Lung (tissue), 12 donors: ENCODE data around the gene CSRP2. TPM values are rescaled to one million over a fixed set of nuclear protein-coding genes. Genes with fewer than 3 reads are reported as not detected.

Experiments used
- ATAC-seq: fragments of 200-7000 bp; cut with Tn5 transposase; one replicate; pipeline ENCODE4 v1.9.1; 2020; ENCODE audit warnings: moderate number of reproducible peaks; ENCODE audit not compliant: insufficient read depth, low FRiP score
- DNase-seq, 3 donors: peaks; one replicate each; pipeline ENCODE4 v3.0.0-alpha.2; 2013 to 2017
- H3K27ac ChIP-seq, 2 donors: one replicate each; pipeline ENCODE4 v1.5.1; 2013; ENCODE audit warnings: mild to moderate bottlenecking in 2 of 2, moderate library complexity in 2 of 2, control low read depth in 1 of 2, inconsistent platforms in 1 of 2, low read depth in 1 of 2, low read length in 1 of 2
- H3K27me3 ChIP-seq, 3 donors: one replicate each; pipeline ENCODE4 v1.5.1; 2013; ENCODE audit warnings: low read length in 2 of 3; ENCODE audit not compliant: control insufficient read depth in 3 of 3, insufficient read depth in 3 of 3
- H3K36me3 ChIP-seq, 4 donors: one replicate each; pipeline ENCODE4 v1.5.1; 2013; ENCODE audit warnings: low read length in 4 of 4, mild to moderate bottlenecking in 1 of 4, moderate library complexity in 1 of 4; ENCODE audit not compliant: control insufficient read depth in 4 of 4, insufficient read depth in 4 of 4
- H3K4me1 ChIP-seq, 5 donors: one replicate each; pipeline ENCODE4 v1.5.1; 2013; ENCODE audit warnings: low read length in 5 of 5, mild to moderate bottlenecking in 2 of 5, moderate library complexity in 1 of 5; ENCODE audit not compliant: control insufficient read depth in 5 of 5, insufficient read depth in 5 of 5
- H3K4me3 ChIP-seq: one replicate; pipeline ENCODE4 v1.5.1; 2013; ENCODE audit warnings: mild to moderate bottlenecking, control low read depth, moderate library complexity
- H3K9ac ChIP-seq, 2 donors: one replicate each; pipeline ENCODE4 v1.5.1; 2013; ENCODE audit warnings: low read length in 2 of 2, control low read depth in 1 of 2; ENCODE audit not compliant: insufficient read depth in 1 of 2
- H3K9me3 ChIP-seq, 4 donors: one replicate each; pipeline ENCODE4 v1.5.1; 2013; ENCODE audit warnings: low read length in 3 of 4, mild to moderate bottlenecking in 1 of 4, moderate library complexity in 1 of 4; ENCODE audit not compliant: control insufficient read depth in 4 of 4, insufficient read depth in 3 of 4
- whole genome bisulfite sequencing, 2 donors: extraction: QIAGEN DNeasy Blood & Tissue Kit; methylation state at CpG; one replicate each; pipeline ENCODE4 v1.1.7; 2013; 5-methylcytosine and 5-hydroxymethylcytosine counted together
- polyA plus RNA-seq, 2 donors: library from polyadenylated mRNA; stranded (reverse); fragments of 200-250 nt; gene quantifications; one replicate each; pipeline ENCODE4 v1.2.1, GENCODE V29; 2013
- total RNA-seq, 2 donors: library from RNA; depleted of rRNA in 1 of 2; stranded (reverse); fragments of >200 nt in 1 of 2; gene quantifications; one replicate each; pipeline ENCODE4 v1.2.1, GENCODE V29; 2014 to 2021
- TF ChIP-seq, protein P1 (sequence below): IDR thresholded peaks from 2 replicates; pipeline ENCODE4 v1.5.1; 2012; ENCODE audit warnings: mild to moderate bottlenecking; ENCODE audit errors: control extremely low read depth, extremely low read depth
- donor health status: control.
- donor health status: control.
- donor health status: Bipolar disorder and iron deficiency.
- donor health status: healthy.
- donor health status: DM: yes; HTN: yes; CAD: no.

CSRP2 gene
- total and polyA plus RNA-seq, 4 donors, result 13.5 to 21.9 (median 15.8) TPM

DNA sequence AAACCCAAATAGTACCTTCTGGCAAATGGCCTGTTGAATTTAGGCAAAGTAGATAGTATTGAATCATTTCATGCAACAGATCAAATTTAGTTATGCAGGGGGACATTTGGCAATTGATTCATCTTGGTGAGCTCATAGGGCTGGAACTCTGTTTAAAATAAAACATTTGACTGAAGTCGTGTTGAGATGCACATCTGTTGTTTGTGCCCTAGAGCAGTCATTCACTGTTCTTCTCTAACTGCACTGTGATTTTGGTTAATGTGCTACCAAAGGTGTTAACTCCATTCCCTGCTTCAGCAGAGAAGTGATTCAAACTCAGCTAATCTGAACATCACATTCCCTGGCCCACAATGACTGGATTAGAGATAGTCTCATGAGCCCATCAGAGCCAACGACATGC lies 44.0 kb upstream of the CSRP2 start:
- DNase-seq (no peak), ATAC-seq (no peak)
- H3K27me3 ChIP-seq, result peaks cover 0 to 2% (median 0%) of the 10 kb centered on the region in 3 donors
- H3K9me3 ChIP-seq, result no peaks in the 10 kb centered on the region
- no peak overlapping the region for H3K27ac ChIP-seq
- no peak overlapping the region for H3K9ac ChIP-seq
- TF ChIP-seq, protein P1, sequence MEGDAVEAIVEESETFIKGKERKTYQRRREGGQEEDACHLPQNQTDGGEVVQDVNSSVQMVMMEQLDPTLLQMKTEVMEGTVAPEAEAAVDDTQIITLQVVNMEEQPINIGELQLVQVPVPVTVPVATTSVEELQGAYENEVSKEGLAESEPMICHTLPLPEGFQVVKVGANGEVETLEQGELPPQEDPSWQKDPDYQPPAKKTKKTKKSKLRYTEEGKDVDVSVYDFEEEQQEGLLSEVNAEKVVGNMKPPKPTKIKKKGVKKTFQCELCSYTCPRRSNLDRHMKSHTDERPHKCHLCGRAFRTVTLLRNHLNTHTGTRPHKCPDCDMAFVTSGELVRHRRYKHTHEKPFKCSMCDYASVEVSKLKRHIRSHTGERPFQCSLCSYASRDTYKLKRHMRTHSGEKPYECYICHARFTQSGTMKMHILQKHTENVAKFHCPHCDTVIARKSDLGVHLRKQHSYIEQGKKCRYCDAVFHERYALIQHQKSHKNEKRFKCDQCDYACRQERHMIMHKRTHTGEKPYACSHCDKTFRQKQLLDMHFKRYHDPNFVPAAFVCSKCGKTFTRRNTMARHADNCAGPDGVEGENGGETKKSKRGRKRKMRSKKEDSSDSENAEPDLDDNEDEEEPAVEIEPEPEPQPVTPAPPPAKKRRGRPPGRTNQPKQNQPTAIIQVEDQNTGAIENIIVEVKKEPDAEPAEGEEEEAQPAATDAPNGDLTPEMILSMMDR, result no peak
- no peaks in the 10 kb centered on the region for H3K36me3 ChIP-seq
- H3K4me1 ChIP-seq, result peaks cover 0 to 3% (median 0%) of the 10 kb centered on the region in 5 donors
- WGBS, 2 donors, result 81 to 89% methylated on average over 2 of the region's 2 CpGs
- no peak overlapping the region for H3K4me3 ChIP-seq

DNA sequence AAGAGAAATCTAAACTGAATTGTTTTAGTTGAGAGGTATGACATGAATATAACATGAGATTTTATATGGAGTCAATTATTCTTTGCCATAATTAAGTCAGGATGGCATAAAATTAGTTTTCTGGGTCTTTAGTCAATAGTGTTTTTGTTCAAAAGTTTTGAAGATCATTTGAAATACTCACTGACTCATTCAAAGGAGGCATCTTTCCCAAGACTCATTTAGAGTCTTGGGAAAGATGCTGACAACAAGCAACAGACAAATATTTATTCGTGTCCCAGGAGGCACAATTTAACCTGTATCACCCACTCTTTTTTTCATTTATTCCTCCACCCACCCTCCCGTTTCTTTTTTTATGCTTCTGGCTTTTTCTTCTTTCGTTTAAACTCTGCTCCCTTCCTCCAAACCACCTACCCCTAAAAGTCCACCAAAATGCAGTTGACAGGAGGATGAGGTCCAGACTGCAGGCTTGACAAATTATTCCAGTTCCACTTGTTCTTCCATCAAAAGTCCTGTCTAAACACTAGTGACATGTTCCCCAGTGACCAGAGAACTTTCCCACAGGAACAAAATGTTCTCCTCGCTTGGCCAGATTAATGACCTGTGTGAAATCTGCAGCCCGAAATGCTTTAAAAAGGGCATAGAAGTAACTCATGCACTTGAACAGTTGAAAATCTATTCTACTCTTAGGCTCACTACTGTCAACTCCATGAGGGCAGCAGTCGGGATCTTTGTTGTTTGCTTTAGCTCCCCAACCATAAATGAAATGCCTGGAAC lies 43.3 kb upstream of the CSRP2 start:
- Histone ChIP-seq H3K4me3 (no peak overlapping the region), H3K27me3 (peaks cover 0 to 2% (median 0%) of the 10 kb centered on the region in 3 donors), H3K27ac (no peak overlapping the region), H3K4me1 (peaks cover 0 to 3% (median 0%) of the 10 kb centered on the region in 5 donors), H3K36me3 (no peaks in the 10 kb centered on the region), H3K9ac (no peak overlapping the region), H3K9me3 (no peaks in the 10 kb centered on the region)
- WGBS, 2 donors, result 84 to 92% methylated on average over 6 of the region's 6 CpGs
- TF ChIP-seq, protein P1, result no peak
- ATAC-seq (no peak), DNase-seq (no peak)

- H3K9ac ChIP-seq, result no peak overlapping the region
- DNase-seq (no peak), ATAC-seq (no peak)
- no peaks in the 10 kb centered on the region for H3K36me3 ChIP-seq
- H3K27me3 ChIP-seq, result peaks cover 0 to 2% (median 0%) of the 10 kb centered on the region in 3 donors
- H3K27ac ChIP-seq, result no peak overlapping the region
- WGBS, 2 donors, result 72 to 82% methylated on average over 2 of the region's 2 CpGs
- H3K9me3 ChIP-seq, result no peaks in the 10 kb centered on the region
- no peak overlapping the region for H3K4me3 ChIP-seq
- H3K4me1 ChIP-seq, result peaks cover 0 to 4% (median 0%) of the 10 kb centered on the region in 5 donors
- TF ChIP-seq, protein P1, result no peak
Observed at GRCh38 chr12:76921100-76921471, 42.3 kb upstream of the CSRP2 start.
